Measurements from ENCODE around the gene TPTE2.
"Not testable (repeated sequence)": the region's sequence is repeated elsewhere in the genome, so short reads cannot be mapped to it uniquely, and the experiment has no call there.

- TF ChIP-seq POLR2AphosphoS5, CTCF (IDR thresholded peaks at IDR 0.05): not testable (repeated sequence)
Observed at GRCh38 chr13:19460126-19460525, 101.2 kb downstream of the TPTE2 start.

Measured in prostate gland (tissue), 2 donors.